Suprapubic skin (tissue), 4 donors: ENCODE results near the gene IGFBP3. TPM values are rescaled to one million over a fixed set of nuclear protein-coding genes. Genes with fewer than 3 reads are reported as not detected.
A peak's percentile ranks its signal among the peaks of the same experiment; 100 is the strongest.
"Not testable (repeated sequence)": the region's sequence is repeated elsewhere in the genome, so short reads cannot be mapped to it uniquely, and the experiment has no call there.

Experiments
- DNase-seq, 2 donors: peaks; one replicate each; pipeline ENCODE4 v3.0.0-alpha.2; 2019; ENCODE audit warnings: low spot score in 2 of 2
- H3K27ac ChIP-seq: fragments of 200-600 bp; sonication (generic); one replicate; pipeline ENCODE4 v1.5.1; 2019
- H3K27me3 ChIP-seq: fragments of 200-600 bp; sonication (generic); one replicate; pipeline ENCODE4 v1.5.1; 2019
- H3K36me3 ChIP-seq: fragments of 200-600 bp; sonication (generic); one replicate; pipeline ENCODE4 v1.5.1; 2019
- H3K4me1 ChIP-seq: fragments of 200-600 bp; sonication (generic); one replicate; pipeline ENCODE4 v1.5.1; 2019
- H3K4me3 ChIP-seq: fragments of 200-600 bp; sonication (generic); one replicate; pipeline ENCODE4 v1.5.1; 2019; ENCODE audit warnings: mild to moderate bottlenecking
- H3K9me3 ChIP-seq: fragments of 200-600 bp; sonication (generic); one replicate; pipeline ENCODE4 v1.5.1; 2019
- EP300 ChIP-seq: sonication (generic); formaldehyde crosslinking; IDR thresholded peaks from one replicate; pipeline ENCODE4 v1.6.1; 2017; ENCODE audit warnings: antibody characterized with exemption
- POLR2A ChIP-seq, 2 donors: fragments of 450-650 bp; IDR thresholded peaks; one replicate each; pipeline ENCODE4 v1.6.1; 2017; ENCODE audit warnings: antibody characterized with exemption in 2 of 2, mild to moderate bottlenecking in 2 of 2, moderate library complexity in 2 of 2
- POLR2AphosphoS5 ChIP-seq, 3 donors: sonication (generic); formaldehyde crosslinking; IDR thresholded peaks; one replicate each; pipeline ENCODE4 v1.6.1; 2017; ENCODE audit warnings: antibody characterized with exemption in 3 of 3
- WGBS: methylation state at CpG from one replicate; pipeline ENCODE4 v1.1.5; 2018; 5-methylcytosine and 5-hydroxymethylcytosine counted together
- total RNA-seq, 4 donors: library from RNA; depleted of rRNA; stranded (reverse); fragments of >200 nt; gene quantifications; one replicate each; pipeline ENCODE4 v1.1.0, GENCODE V29; 2016
- TF ChIP-seq, protein P1 (sequence below), 2 donors: fragments of 200-600 bp in 1 of 2; fragments of 450-650 bp in 1 of 2; sonication (generic) in 1 of 2; IDR thresholded peaks; one replicate each; pipeline ENCODE4 v1.5.1; 2016 to 2019; ENCODE audit warnings: antibody characterized with exemption in 2 of 2, mild to moderate bottlenecking in 1 of 2, moderate library complexity in 1 of 2

The IGFBP3 gene
- total RNA-seq, 4 donors from 2014 or later = 120 to 519 (median 223) TPM

DNA sequence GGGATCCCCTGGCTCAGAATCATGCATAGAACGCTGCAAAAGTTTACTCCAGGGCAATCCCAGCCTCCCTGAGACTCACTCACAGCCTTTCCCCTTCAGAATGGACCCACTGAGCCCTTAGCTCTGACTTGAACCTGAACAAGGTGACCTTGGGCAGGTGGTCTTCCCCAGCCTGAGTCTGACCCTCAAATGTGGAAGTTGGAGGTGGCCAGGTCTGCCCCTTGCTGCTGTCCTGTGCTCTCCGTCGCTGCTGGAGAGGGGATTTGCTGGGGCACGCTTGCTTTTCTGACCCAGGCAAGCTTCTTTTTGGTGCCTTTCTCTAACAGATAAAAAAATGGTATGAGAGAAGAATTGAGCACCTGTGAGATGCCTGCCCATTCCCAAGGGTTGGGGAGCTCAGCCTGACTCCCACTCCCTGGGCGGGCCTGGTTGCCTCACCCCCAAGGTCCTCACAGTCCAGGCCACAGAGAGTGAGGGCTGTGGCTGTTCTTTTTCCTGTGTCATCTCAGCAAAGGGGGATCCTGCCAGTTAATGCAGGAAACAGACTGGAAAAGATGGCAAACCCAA is 46.6 kb upstream of the IGFBP3 start:
- H3K9me3 ChIP-seq = no peaks in the 10 kb centered on the region
- H3K36me3 ChIP-seq = no peaks in the 10 kb centered on the region
- TF ChIP-seq EP300 (no peak), POLR2A (IDR thresholded peaks at IDR 0.05) (no peak), POLR2AphosphoS5 (IDR thresholded peaks at IDR 0.05) (no peak)
- TF ChIP-seq, protein P1, sequence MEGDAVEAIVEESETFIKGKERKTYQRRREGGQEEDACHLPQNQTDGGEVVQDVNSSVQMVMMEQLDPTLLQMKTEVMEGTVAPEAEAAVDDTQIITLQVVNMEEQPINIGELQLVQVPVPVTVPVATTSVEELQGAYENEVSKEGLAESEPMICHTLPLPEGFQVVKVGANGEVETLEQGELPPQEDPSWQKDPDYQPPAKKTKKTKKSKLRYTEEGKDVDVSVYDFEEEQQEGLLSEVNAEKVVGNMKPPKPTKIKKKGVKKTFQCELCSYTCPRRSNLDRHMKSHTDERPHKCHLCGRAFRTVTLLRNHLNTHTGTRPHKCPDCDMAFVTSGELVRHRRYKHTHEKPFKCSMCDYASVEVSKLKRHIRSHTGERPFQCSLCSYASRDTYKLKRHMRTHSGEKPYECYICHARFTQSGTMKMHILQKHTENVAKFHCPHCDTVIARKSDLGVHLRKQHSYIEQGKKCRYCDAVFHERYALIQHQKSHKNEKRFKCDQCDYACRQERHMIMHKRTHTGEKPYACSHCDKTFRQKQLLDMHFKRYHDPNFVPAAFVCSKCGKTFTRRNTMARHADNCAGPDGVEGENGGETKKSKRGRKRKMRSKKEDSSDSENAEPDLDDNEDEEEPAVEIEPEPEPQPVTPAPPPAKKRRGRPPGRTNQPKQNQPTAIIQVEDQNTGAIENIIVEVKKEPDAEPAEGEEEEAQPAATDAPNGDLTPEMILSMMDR (IDR thresholded peaks at IDR 0.05) = no peak
- no peak overlapping the region for H3K4me3 ChIP-seq
- no peak overlapping the region for H3K27ac ChIP-seq
- peak in 1 of 2 donors; percentile 47 for DNase-seq
- WGBS = 85% methylated on average over 5 of the region's 5 CpGs
- no peaks in the 10 kb centered on the region for H3K4me1 ChIP-seq
- H3K27me3 ChIP-seq = no peaks in the 10 kb centered on the region

DNA sequence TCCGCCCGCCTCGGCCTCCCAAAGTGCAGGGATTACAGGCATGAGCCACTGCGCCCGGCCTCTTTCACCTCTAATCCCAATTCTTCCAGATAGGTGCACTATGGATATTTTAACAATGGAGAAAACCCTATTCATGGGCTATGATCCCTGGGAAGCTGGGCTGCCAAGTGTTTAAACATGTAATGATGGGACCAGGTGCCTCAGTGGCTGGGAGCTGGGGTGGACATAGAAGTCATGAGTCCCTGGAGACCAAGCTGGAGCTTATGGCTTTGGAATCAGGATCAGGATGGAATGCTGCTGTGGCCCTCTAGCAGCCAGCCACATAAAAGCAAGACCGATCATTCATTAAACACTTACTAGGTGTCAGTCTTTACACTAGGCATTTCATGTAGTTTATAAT is 41.8 kb upstream of the IGFBP3 start:
- H3K4me3 ChIP-seq = no peak overlapping the region
- H3K9me3 ChIP-seq = no peaks in the 10 kb centered on the region
- no peak overlapping the region for H3K27ac ChIP-seq
- TF ChIP-seq POLR2A (IDR thresholded peaks at IDR 0.05) (no peak), EP300 (no peak), POLR2AphosphoS5 (IDR thresholded peaks at IDR 0.05) (no peak)
- TF ChIP-seq, protein P1 (IDR thresholded peaks at IDR 0.05) = no peak
- H3K27me3 ChIP-seq = no peaks in the 10 kb centered on the region
- H3K36me3 ChIP-seq = no peaks in the 10 kb centered on the region
- DNase-seq = peak in 1 of 2 donors; percentile 64
- no peaks in the 10 kb centered on the region for H3K4me1 ChIP-seq
- WGBS = 97% methylated on average over 6 of the region's 6 CpGs

DNA sequence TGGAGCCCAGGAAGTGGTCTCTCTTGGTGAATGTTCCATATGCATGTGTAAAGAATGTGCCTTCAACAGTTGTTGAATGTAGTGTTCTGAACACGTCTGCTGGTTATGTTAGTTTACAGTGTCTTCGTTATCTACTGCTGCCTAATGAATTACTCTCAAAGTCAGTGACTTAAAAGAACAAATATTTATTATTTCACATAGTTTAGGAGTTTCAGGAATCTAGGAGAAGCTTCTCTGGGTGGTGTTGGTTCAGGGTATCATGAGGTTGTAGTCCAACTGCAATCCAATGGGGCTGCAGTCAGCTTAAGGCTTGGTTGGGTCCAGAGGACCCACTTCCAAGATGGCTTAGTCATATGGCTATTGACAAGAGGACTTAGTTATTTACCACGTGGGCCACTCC is 36.6 kb upstream of the IGFBP3 start:
- Histone ChIP-seq H3K27me3 (no peaks in the 10 kb centered on the region), H3K27ac (no peak overlapping the region), H3K9me3 (no peaks in the 10 kb centered on the region), H3K4me3 (no peak overlapping the region), H3K36me3 (no peaks in the 10 kb centered on the region), H3K4me1 (no peaks in the 10 kb centered on the region)
- 87% methylated on average over 3 of the region's 3 CpGs for WGBS
- no peak for DNase-seq
- TF ChIP-seq POLR2A (IDR thresholded peaks at IDR 0.05) (no peak), POLR2AphosphoS5 (IDR thresholded peaks at IDR 0.05) (no peak), EP300 (no peak)
- TF ChIP-seq, protein P1 (IDR thresholded peaks at IDR 0.05) = no peak

DNA sequence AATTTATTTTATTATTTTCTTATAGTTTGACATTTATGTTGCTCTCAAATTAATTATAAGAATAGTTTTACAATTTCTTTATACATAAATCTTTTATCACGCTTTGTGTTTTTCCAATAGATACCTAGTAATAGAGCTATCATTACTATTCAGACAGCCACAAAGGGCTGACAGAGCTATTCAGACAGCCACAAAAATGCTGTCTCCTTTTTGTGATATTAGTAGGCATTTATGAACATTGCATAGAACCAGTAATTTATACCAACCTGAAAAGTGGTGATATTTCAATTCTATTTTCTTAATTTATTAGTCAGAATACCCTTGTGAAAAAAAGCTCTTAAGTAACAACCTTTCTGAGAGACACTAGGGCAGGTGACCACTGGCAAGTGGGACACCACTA is 34.2 kb upstream of the IGFBP3 start:
- TF ChIP-seq POLR2A (IDR thresholded peaks at IDR 0.05) = no peak
- no peak for TF ChIP-seq EP300
- no peak for TF ChIP-seq POLR2AphosphoS5 (IDR thresholded peaks at IDR 0.05)
- TF ChIP-seq, protein P1 (IDR thresholded peaks at IDR 0.05) = no peak

DNA sequence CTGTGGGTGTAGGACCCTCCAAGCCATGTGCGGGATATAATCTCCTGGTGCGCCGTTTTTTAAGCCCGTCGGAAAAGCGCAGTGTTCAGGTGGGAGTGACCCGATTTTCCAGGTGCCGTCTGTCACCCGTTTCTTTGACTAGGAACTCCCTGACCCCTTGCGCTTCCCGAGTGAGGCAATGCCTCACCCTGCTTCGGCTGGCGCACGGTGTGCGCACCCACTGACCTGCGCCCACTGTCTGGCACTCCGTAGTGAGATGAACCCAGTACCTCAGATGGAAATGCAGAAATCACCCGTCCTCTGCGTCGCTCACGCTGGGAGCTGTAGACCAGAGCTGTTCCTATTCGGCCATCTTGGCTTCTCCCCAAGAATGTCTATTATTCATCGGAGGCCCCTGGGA is 32.0 kb upstream of the IGFBP3 start:
- H3K9me3 ChIP-seq, H3K36me3 ChIP-seq, H3K4me1 ChIP-seq, H3K4me3 ChIP-seq, DNase-seq, H3K27ac ChIP-seq, H3K27me3 ChIP-seq: not testable (repeated sequence)
- 96% methylated on average over 22 of the region's 23 CpGs for WGBS

More for the DNA sequence above, 34.2 kb upstream of the IGFBP3 start:
- no peaks in the 10 kb centered on the region for H3K4me1 ChIP-seq
- H3K27ac ChIP-seq = no peak overlapping the region
- H3K27me3 ChIP-seq = no peaks in the 10 kb centered on the region
- 93% methylated on average over 1 of the region's 1 CpG for WGBS
- no peaks in the 10 kb centered on the region for H3K9me3 ChIP-seq
- no peaks in the 10 kb centered on the region for H3K36me3 ChIP-seq
- DNase-seq = no peak
- no peak overlapping the region for H3K4me3 ChIP-seq

DNA sequence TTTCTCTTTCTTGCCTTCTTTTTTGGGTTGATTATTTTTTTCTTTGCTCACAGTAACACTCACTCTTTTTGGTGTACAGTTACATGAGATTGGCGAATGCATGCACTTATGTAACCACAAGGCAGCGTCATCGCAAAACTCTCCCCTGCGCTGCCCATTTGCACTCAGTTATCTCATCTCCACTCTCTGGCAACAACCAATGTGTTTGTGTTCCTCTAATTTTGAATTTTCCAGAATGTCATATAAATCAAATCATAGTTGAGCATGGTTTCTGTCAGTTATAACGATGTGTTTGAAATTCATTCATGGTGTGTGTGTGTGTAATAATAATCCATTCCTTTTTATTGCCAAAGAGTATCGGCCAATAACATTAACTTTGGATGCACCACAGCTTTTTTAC is 23.0 kb upstream of the IGFBP3 start:
- Histone ChIP-seq H3K4me1 (no peaks in the 10 kb centered on the region), H3K27ac (no peak overlapping the region), H3K9me3 (no peaks in the 10 kb centered on the region), H3K4me3 (no peak overlapping the region), H3K27me3 (no peaks in the 10 kb centered on the region), H3K36me3 (no peaks in the 10 kb centered on the region)
- TF ChIP-seq POLR2AphosphoS5 (IDR thresholded peaks at IDR 0.05) (no peak), POLR2A (IDR thresholded peaks at IDR 0.05) (no peak), EP300 (no peak)
- TF ChIP-seq, protein P1 (IDR thresholded peaks at IDR 0.05) = no peak
- 79% methylated on average over 6 of the region's 6 CpGs for WGBS
- no peak for DNase-seq
